ENCODE data around the gene ZNF385B.

The ZNF385B gene

DNA sequence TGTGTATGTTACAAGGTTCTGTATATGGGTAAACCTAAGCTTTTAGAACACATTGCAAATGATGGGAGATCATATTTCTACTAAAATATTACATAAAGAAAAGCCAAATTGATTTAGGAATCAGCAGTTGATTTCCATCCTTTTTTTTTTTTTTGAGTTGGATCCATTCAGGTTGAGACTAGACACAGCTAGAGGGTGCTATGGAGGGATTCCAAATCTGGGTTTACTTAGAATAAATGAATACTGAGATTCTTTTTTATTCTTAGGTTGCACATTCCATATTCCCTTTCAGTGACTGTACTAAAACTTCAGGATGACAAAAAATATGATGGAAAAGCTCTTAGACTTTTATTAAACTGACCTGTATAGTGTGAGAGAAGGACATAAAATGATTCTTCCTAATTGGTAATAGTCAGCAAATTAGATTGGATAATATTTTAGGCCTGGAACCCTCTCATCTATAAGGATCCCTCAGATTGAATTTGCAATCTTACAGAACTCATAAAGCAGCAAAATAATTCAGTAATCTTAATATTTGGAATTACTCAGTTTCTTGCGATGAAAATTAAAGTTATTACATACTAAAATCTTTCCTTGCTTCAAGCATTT lies 413.5 kb downstream of the ZNF385B start:
- TF ChIP-seq, protein P1, sequence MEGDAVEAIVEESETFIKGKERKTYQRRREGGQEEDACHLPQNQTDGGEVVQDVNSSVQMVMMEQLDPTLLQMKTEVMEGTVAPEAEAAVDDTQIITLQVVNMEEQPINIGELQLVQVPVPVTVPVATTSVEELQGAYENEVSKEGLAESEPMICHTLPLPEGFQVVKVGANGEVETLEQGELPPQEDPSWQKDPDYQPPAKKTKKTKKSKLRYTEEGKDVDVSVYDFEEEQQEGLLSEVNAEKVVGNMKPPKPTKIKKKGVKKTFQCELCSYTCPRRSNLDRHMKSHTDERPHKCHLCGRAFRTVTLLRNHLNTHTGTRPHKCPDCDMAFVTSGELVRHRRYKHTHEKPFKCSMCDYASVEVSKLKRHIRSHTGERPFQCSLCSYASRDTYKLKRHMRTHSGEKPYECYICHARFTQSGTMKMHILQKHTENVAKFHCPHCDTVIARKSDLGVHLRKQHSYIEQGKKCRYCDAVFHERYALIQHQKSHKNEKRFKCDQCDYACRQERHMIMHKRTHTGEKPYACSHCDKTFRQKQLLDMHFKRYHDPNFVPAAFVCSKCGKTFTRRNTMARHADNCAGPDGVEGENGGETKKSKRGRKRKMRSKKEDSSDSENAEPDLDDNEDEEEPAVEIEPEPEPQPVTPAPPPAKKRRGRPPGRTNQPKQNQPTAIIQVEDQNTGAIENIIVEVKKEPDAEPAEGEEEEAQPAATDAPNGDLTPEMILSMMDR (IDR thresholded peaks at IDR 0.05; ENCODE audit: insufficient read depth, low read length, poor library complexity, severe bottlenecking): no peak
- TF ChIP-seq EZH2phosphoT487 (conservative IDR thresholded peaks at IDR 0.05; ENCODE audit: low read length): no peak
- no peaks in the 10 kb centered on the region for H3K9me2 ChIP-seq (replicated peaks; ENCODE audit: insufficient read depth, low read length)
- no peaks in the 10 kb centered on the region for H3F3A ChIP-seq (ENCODE audit: insufficient read depth)
- no peak overlapping the region for H3K9ac ChIP-seq (ENCODE audit: low read length)
- no peak overlapping the region for H3K4me2 ChIP-seq (ENCODE audit: low read depth, low read length, poor library complexity, severe bottlenecking)
- H3K9me3 ChIP-seq (ENCODE audit: insufficient read depth, low read length): no peaks in the 10 kb centered on the region
- H3K79me2 ChIP-seq (ENCODE audit: insufficient read depth, low read length): no peaks in the 10 kb centered on the region
- no peaks in the 10 kb centered on the region for H3K27me3 ChIP-seq (ENCODE audit: low read length)
- no peaks in the 10 kb centered on the region; the same call in 1 of the 2 replicates for H3K36me3 ChIP-seq (ENCODE audit: low read length)
- H3K4me3 ChIP-seq (ENCODE audit: insufficient read depth, low read length, poor library complexity, severe bottlenecking): no peak overlapping the region
- H4K20me1 ChIP-seq (ENCODE audit: low read depth, low read length): no peaks in the 10 kb centered on the region
- no peak overlapping the region for H3K27ac ChIP-seq (ENCODE audit: low read depth, low read length)
- no peak overlapping the region for H2AFZ ChIP-seq (ENCODE audit: low read depth, low read length, severe bottlenecking)

- no peaks in the 10 kb centered on the region for H3K9me3 ChIP-seq (ENCODE audit: insufficient read depth, low read length)
- H3K27ac ChIP-seq (ENCODE audit: low read depth, low read length): no peak overlapping the region
- no peak overlapping the region for H3K9ac ChIP-seq (ENCODE audit: low read length)
- no peak overlapping the region for H2AFZ ChIP-seq (ENCODE audit: low read depth, low read length, severe bottlenecking)
- TF ChIP-seq, protein P1 (IDR thresholded peaks at IDR 0.05; ENCODE audit: insufficient read depth, low read length, poor library complexity, severe bottlenecking): no peak
- no peak for TF ChIP-seq EZH2phosphoT487 (conservative IDR thresholded peaks at IDR 0.05; ENCODE audit: low read length)
- H3K9me2 ChIP-seq (replicated peaks; ENCODE audit: insufficient read depth, low read length): no peaks in the 10 kb centered on the region
- H3K27me3 ChIP-seq (ENCODE audit: low read length): no peaks in the 10 kb centered on the region
- H3K4me3 ChIP-seq (ENCODE audit: insufficient read depth, low read length, poor library complexity, severe bottlenecking): no peak overlapping the region
- H3K36me3 ChIP-seq (ENCODE audit: low read length): no peaks in the 10 kb centered on the region; the same call in 1 of the 2 replicates
- H3K4me2 ChIP-seq (ENCODE audit: low read depth, low read length, poor library complexity, severe bottlenecking): no peak overlapping the region
- H3K79me2 ChIP-seq (ENCODE audit: insufficient read depth, low read length): no peaks in the 10 kb centered on the region
- no peaks in the 10 kb centered on the region for H4K20me1 ChIP-seq (ENCODE audit: low read depth, low read length)
- H3F3A ChIP-seq (ENCODE audit: insufficient read depth): no peaks in the 10 kb centered on the region
Measured at GRCh38 chr2:179447421-179447820, 414.0 kb downstream of the ZNF385B start.

GRCh38 chr2:179446476-179447141 lies 414.8 kb downstream of the ZNF385B start:
- no peaks in the 10 kb centered on the region; the same call in 1 of the 2 replicates for H3K36me3 ChIP-seq (ENCODE audit: low read length)
- no peaks in the 10 kb centered on the region for H3K9me2 ChIP-seq (replicated peaks; ENCODE audit: insufficient read depth, low read length)
- TF ChIP-seq EZH2phosphoT487 (conservative IDR thresholded peaks at IDR 0.05; ENCODE audit: low read length): no peak
- TF ChIP-seq, protein P1 (IDR thresholded peaks at IDR 0.05; ENCODE audit: insufficient read depth, low read length, poor library complexity, severe bottlenecking): no peak
- no peak overlapping the region for H2AFZ ChIP-seq (ENCODE audit: low read depth, low read length, severe bottlenecking)
- no peaks in the 10 kb centered on the region for H3F3A ChIP-seq (ENCODE audit: insufficient read depth)
- H3K9me3 ChIP-seq (ENCODE audit: insufficient read depth, low read length): no peaks in the 10 kb centered on the region
- no peak overlapping the region for H3K4me2 ChIP-seq (ENCODE audit: low read depth, low read length, poor library complexity, severe bottlenecking)
- H4K20me1 ChIP-seq (ENCODE audit: low read depth, low read length): no peaks in the 10 kb centered on the region
- no peak overlapping the region for H3K4me3 ChIP-seq (ENCODE audit: insufficient read depth, low read length, poor library complexity, severe bottlenecking)
- H3K27me3 ChIP-seq (ENCODE audit: low read length): no peaks in the 10 kb centered on the region
- no peak overlapping the region for H3K9ac ChIP-seq (ENCODE audit: low read length)
- no peaks in the 10 kb centered on the region for H3K79me2 ChIP-seq (ENCODE audit: insufficient read depth, low read length)
- H3K27ac ChIP-seq (ENCODE audit: low read depth, low read length): no peak overlapping the region
